Dedifferentiated amniotic fluid mesenchymal stem cell (primary cell): ENCODE results near the gene MSTN.
"Not testable (repeated sequence)": the region's sequence is repeated elsewhere in the genome, so short reads cannot be mapped to it uniquely, and the experiment has no call there.

Source experiments
- DNase-seq: peaks from one replicate; pipeline ENCODE4 v3.0.0-alpha.2; 2016; ENCODE audit errors: extremely low spot score

MSTN gene

DNA sequence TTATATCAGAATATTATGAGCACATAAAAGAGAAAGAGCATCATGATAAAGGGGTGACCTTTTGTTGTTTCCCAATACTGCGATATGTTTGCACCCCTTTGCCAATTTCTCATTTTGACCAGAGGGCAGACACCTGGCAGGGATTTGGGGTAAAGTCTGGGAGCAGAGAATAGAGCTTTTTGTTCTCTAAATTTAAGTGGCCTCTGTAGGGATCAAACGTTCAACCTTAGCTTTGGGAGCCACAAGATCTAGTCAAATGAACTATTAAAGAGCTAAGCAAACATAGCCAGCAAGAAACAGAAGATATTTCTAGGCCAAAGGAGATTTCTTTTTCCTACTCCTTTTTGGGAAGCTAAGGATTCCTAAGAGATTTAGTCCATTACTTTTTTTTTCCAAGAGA, 1.1 kb upstream of the MSTN start:
- DNase-seq = no peak

DNA sequence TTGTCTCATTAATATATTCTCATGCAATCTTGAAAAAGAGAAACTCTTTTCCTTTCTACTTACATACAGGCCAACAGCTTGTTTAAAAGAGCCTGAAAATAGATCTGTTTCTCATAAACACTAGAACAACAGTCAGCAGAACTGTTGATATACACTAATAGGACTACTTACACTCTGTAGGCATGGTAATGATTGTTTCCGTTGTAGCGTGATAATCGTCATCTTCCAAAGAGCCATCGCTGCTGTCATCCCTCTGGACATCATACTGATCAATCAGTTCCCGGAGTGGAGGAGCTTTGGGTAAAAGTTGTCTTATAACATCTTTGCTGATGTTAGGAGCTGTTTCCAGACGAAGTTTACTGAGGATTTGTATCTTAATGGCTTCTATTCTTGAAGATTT, 476 bp downstream of the MSTN start:
- DNase-seq = no peak

DNA sequence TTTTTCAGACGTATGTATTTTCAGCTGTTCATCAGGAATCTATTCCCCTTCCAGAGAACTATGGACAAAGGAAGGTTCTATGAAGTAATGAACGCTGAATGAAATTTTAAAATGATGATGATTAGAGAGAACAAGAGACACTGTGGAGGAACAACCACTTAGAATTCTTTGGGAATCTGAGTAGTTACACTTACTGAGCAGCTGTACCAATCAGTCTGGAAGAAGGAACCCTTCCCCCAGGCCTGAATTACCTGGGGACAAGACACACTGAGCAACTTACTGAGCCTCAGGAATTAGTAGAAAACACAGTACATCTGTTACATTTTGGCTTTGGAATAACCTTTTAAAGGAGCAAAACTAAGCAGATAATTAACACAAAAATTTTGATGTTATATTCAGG, 1.9 kb downstream of the MSTN start:
- no peak for DNase-seq

DNA sequence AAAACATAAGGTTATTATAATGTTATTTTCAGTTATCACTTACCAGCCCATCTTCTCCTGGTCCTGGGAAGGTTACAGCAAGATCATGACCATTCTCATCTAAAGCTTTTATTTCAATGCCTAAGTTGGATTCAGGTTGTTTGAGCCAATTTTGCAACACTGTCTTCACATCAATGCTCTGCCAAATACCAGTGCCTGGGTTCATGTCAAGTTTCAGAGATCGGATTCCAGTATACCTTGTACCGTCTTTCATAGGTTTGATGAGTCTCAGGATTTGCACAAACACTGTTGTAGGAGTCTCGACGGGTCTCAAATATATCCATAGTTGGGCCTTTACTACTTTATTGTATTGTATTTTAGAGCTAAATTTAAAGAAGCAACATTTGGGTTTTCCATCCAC, 2.5 kb downstream of the MSTN start:
- DNase-seq = no peak

DNA sequence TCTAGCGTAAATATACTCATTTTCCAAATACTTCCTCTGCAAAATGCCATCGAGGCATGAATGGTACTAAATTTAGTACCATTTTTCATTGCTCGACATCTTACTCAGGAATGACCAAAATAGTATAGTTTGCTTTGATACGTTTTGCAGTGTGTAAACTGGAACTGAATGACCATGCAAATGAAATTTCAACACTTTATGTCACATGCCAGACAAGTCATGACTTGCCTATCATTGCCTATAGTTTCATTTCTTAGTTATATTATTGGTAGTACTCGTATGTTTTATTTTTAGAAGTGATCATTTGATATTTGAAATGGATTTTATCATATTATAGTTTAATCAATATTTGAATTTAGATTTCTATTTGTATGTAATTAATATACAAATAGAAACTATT, 9.1 kb downstream of the MSTN start:
- DNase-seq = no peak

DNA sequence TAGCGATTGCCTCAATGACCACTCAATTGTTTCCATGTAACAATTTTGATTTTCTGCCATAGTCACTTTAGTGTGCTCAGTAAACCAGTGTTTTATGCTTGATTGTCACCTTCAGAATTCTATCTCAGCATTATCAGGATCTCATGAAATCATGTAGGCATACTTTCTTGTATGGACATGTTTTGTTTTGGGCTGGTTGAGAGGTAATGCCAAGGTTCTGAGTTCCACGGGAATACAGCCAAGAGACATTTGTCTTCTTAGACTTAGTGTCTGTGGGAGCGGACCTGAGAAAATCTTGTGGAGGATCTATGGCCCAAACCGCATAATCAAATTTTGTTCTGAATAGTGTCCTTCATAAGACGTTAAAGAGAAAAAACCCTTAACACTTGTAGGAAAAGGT, 10.2 kb downstream of the MSTN start:
- DNase-seq = no peak

DNA sequence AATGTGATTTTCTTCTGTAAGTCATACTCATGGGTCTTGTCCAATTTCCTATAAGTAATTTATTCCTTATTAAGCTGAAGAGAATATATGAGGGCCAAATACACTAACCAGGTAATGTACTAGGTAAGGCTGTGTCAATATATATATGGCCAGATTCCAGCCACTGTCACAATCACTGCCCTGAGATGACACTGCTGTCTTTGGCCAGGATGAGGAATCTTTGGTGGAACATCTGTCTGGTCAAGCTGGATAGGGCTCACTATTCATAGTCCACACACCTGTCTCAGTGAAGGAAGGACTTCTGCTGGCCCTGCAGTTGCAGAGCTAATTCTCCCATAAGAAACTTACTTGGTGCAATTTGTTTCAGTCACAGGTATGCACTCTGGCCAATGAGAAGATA, 11.3 kb downstream of the MSTN start:
- DNase-seq = no peak

DNA sequence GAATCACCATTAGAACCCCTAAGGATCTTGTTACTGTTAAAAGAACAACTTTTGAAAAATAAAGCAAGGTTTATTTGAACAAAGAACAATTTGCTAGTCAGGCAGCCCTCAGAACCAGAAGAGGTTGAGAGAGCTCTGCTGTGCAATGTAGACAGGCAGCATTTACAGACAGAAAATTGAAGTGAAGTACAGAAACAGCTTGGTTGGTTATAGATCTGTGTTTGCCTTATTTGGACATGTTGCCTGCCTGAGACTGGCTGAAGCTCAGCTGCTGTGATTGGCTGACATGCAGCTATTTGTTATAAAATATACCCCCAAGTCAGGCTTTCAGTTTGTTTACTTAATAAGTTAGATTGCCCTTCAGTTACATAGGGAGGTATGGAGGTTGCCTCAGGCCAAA, 12.5 kb downstream of the MSTN start:
- DNase-seq = peak; percentile 24

DNA sequence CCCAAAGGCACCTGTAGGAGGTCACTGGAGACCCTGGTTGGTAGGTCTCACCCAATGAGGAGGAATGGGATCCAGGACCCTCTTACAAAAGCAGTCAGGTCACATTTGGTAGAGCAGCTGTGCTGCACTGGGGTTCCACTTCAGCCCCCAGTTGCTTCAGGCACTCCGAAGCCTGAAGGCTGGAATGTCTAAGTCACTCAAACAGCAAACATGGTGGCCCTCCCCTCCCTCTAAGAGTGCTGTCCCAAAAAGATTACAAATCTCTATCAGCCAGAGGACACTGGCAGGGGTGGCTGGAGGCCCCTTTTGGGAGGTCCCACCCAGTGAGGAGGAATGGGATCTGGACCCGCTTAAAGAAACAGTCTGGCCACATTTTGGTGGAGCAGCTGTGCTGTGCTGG, 17.7 kb downstream of the MSTN start:
- DNase-seq = no peak

DNA sequence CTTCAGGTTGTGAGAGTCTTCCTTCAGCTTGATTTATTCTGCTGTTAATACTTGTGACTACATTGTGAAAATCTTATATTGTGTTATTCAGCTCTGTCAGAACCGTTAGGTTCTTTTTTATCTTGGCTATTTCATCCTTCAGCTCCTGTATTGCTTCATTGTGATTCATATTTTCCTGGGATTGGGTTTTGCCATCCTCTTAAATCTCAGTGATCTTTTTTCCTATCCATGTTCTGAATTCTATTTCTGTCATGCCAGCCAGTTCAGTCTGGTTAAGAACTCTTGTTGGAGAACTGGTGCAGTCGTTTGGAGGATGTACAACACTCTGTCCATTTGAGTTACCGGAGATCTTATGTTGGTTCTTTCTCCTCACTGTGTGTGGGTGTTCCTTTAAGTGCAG, 19.1 kb downstream of the MSTN start:
- no peak for DNase-seq

DNA sequence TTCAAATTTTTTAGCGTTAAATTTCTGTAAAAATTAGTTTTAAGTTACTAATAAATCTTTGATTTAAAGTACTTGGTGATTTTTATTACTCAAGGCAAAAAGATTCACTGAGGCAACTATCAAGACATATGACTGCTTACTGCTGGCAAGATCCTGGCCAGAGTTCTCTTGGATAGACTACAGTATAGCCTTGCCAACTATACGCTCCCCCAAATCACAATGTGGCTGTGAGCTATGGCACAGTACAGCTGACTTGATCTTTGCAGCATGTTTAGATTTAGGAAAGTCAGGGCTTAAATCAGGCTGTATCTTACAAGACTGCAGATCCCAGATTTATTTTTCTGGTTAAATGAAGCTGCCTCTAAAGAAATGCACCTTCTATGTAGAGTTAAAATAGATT, 26.5 kb downstream of the MSTN start:
- DNase-seq = no peak

DNA sequence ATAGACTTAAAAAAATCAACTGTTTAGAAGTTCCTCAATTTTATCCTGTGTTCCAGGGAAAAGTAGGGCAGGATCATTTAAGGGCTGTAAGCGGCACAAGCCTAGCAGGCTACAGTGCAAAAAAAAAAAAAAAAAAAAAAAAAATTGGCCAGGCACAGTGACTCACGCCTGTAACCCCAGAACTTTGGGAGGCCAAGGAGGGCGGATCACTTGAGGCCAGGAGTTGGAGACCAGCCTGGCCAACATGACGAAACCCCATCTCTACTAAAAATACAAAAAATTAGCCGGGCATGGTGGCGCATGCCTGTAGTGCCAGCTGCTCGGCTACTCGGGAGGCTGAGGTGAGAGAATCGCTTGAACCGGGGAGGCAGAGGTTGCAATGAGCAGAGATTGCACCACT, 28.1 kb downstream of the MSTN start:
- not testable (repeated sequence) for DNase-seq

DNA sequence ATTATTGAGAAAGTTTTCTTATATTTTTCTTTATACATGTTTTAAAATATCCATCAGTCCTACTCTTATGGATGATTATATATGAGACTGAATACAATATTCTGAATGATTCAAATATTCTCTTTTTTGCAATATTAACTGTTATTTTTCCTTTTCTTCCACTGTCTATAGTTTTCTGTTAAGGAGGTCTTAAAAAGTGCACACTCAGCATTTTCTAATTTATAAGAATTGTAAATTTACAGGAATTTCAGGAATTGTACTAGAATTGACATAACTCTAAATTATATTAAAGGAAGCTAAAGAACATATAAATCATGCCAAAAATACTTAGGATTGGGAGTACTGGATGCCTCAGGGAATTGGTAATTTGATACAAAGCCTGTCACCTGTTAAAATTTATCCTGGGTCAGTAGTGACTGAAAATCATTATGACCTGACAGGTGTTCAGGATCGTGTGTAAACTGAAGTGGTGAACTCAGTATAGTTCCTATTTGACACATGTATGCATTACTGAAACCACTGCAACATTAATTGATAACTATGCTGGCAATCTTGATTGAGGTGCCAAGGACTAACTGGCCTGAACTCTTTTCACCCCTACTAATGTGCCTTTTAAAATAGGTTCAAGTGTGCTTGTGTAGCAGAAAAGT, 30.4 kb downstream of the MSTN start:
- DNase-seq = no peak

DNA sequence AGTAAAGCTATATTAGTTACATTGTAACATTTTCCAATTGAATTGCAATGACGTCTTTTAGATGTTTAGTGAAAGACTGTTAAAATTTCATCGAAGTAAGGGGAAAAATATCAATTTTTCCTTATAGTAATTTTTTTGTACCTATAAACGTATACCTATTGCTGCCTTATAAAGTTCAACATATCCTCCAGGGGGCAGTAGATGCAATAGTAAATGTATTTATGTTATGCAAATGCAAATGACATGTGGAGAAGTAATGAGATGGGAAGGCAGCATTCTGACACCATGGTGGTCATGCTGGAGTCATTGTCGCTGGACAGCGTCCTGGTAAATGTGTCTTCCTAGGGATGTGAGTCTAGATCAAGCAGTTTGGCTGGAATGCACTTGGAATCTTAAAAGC, 38.7 kb downstream of the MSTN start:
- DNase-seq = no peak

DNA sequence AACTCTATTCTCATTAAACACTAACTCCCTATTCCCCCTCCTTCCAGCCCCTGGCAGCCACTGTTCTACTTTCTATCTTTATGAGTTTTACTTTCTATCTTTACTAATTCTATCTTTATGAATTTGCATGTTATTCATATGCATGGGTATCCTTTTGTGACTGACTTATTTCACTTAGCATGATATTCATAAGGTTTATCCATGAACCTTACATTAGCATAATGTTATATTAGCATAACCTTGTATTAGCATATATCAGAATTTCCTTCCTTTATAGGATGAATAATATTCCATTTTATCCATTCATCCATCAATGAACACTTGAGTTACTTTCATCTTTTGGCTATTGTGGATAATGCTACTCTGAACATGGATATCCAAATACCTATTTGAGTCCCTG, 41.8 kb downstream of the MSTN start:
- no peak for DNase-seq

DNA sequence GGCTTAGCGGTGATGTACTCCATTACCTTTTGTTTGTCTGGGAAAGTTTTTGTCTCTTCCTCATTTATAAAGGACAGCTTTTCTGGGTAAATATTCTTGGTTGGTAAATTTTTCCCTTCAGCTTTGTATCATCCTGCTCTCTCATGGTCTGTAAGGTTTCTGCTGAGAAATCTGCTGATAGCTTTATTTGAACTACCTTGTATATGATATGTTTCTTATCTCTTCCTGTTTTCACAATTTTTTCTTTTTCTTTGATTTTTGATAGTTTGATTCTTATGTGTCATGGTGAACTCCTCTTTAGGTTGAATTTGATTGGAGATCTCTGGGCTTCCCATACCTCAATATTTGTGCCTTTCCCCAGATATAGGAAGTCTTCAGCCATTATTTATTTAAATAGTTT, 44.7 kb downstream of the MSTN start:
- no peak for DNase-seq

DNA sequence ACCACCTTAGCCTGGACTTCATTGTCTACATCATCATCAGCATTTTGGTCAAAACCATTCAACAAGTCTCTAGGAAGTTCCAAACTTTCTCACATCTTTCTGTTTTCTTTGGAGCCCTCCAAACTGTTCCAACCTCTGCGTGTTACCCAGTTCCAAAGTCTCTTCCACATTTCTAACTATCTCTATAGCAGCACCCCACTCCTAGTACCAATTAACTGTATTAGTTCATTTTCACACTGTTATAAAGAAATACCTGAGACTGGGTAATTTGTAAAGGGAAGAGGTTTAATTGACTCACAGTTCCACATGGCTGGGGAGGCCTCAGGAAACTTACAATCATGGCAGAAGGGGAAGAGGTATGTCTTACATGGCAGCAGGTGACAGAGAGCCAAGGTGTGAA, 46.6 kb downstream of the MSTN start:
- DNase-seq = not testable (repeated sequence)
